ENCODE results near the gene CRYGN. TPM values are rescaled to one million over a fixed set of nuclear protein-coding genes. Genes with fewer than 3 reads are reported as not detected.
A peak's percentile ranks its signal among the peaks of the same experiment; 100 is the strongest.

The CRYGN gene
- total RNA-seq, 3 donors from 2014 or later = 0.51 TPM; not detected in 2

- Histone ChIP-seq H3K36me3 (ENCODE audit: low read depth) (peaks cover 2% of the 10 kb centered on the region), H3K4me1 (ENCODE audit: low read depth) (peaks cover 10% of the 10 kb centered on the region), H3K4me3 (no peak overlapping the region), H3K9me3 (no peaks in the 10 kb centered on the region)
- no peak for ATAC-seq
- DNase-seq = peak in 1 of 3 donors; percentile 14
- intact Hi-C loops (cut with DNase I, micrococcal nuclease) = no loop called here
- no peak for TF ChIP-seq CTCF (IDR thresholded peaks at IDR 0.05)
Observed at GRCh38 chr7:151380199-151381097, 59.5 kb downstream of the CRYGN start.

GRCh38 chr7:151379534-151380198 is 60.3 kb downstream of the CRYGN start:
- Histone ChIP-seq H3K9me3 (no peaks in the 10 kb centered on the region), H3K36me3 (ENCODE audit: low read depth) (peaks cover 2% of the 10 kb centered on the region), H3K4me1 (ENCODE audit: low read depth) (peaks cover 10% of the 10 kb centered on the region), H3K4me3 (no peak overlapping the region)
- ATAC-seq (no peak), DNase-seq (no peak)
- intact Hi-C loops (cut with DNase I, micrococcal nuclease) = no loop called here
- no peak for TF ChIP-seq CTCF (IDR thresholded peaks at IDR 0.05)

GRCh38 chr7:151379193-151379520 is 60.8 kb downstream of the CRYGN start:
- ATAC-seq (no peak), DNase-seq (no peak)
- Histone ChIP-seq H3K9me3 (no peaks in the 10 kb centered on the region), H3K36me3 (ENCODE audit: low read depth) (peaks cover 2% of the 10 kb centered on the region), H3K4me1 (ENCODE audit: low read depth) (peaks cover 10% of the 10 kb centered on the region), H3K4me3 (no peak overlapping the region)
- intact Hi-C loops (cut with DNase I, micrococcal nuclease) = no loop called here
- TF ChIP-seq CTCF (IDR thresholded peaks at IDR 0.05) = no peak

Small RNAs within 50 kb of the gene (microRNA-seq; reads per million reads assigned to microRNA genes)
- not detected for gene MIR3907

Other genes with a start within 250 kb of the CRYGN start
- not detected for gene H2BK1, start 229.7 kb downstream of the CRYGN start, total RNA-seq
- gene ABCF2, start 212.9 kb downstream of the CRYGN start, total RNA-seq = 10 to 100 TPM; 27.0 to 36.4 (median 28.4) TPM
- 10 to 100 TPM; 38.3 to 52.2 (median 41.5) TPM for gene CHPF2, start 207.7 kb downstream of the CRYGN start, total RNA-seq
- gene SMARCD3, start 191.4 kb downstream of the CRYGN start, total RNA-seq = 10 to 100 TPM in 2 of 3 donors, 1 to 10 TPM in 1; 5.1 to 44.3 (median 10.0) TPM
- gene NUB1, start 98.3 kb downstream of the CRYGN start, total RNA-seq = 10 to 100 TPM; 66.2 to 77.5 (median 76.9) TPM
- gene WDR86, start 30.1 kb downstream of the CRYGN start, total RNA-seq = 10 to 100 TPM in 1 of 3 donors, 1 to 10 TPM in 1, under 1 TPM in 1; 0.38 to 16.6 (median 1.2) TPM
- 100 to 1,000 TPM in 1 of 3 donors, 10 to 100 TPM in 2; 40.3 to 114 (median 73.5) TPM for gene RHEB, start 79.8 kb upstream of the CRYGN start, total RNA-seq